AG09319 (cell line): ENCODE measurements around the gene KRTAP10-9.
"Not testable (repeated sequence)": the region's sequence is repeated elsewhere in the genome, so short reads cannot be mapped to it uniquely, and the experiment has no call there.

ENCODE experiments used
- DNase-seq: peaks from one replicate; pipeline ENCODE4 v3.0.0-alpha.2; 2010; ENCODE audit warnings: low read depth; ENCODE audit errors: extremely low read depth
- CTCF ChIP-seq: IDR thresholded peaks from 2 replicates; pipeline ENCODE4 v1.5.1; 2011; ENCODE audit warnings: low read depth, mild to moderate bottlenecking, inconsistent platforms, low read length, moderate library complexity

KRTAP10-9 gene

GRCh38 chr21:44583089-44583799 is 43.6 kb upstream of the KRTAP10-9 start:
- DNase-seq, result no peak
- TF ChIP-seq CTCF, result no peak

GRCh38 chr21:44583800-44584147 is 43.1 kb upstream of the KRTAP10-9 start:
- TF ChIP-seq CTCF, result no peak
- DNase-seq, result no peak

GRCh38 chr21:44585892-44586291 is 41.0 kb upstream of the KRTAP10-9 start:
- TF ChIP-seq CTCF, result no peak
- no peak for DNase-seq

GRCh38 chr21:44589094-44589493 is 37.8 kb upstream of the KRTAP10-9 start:
- no peak for DNase-seq

DNA sequence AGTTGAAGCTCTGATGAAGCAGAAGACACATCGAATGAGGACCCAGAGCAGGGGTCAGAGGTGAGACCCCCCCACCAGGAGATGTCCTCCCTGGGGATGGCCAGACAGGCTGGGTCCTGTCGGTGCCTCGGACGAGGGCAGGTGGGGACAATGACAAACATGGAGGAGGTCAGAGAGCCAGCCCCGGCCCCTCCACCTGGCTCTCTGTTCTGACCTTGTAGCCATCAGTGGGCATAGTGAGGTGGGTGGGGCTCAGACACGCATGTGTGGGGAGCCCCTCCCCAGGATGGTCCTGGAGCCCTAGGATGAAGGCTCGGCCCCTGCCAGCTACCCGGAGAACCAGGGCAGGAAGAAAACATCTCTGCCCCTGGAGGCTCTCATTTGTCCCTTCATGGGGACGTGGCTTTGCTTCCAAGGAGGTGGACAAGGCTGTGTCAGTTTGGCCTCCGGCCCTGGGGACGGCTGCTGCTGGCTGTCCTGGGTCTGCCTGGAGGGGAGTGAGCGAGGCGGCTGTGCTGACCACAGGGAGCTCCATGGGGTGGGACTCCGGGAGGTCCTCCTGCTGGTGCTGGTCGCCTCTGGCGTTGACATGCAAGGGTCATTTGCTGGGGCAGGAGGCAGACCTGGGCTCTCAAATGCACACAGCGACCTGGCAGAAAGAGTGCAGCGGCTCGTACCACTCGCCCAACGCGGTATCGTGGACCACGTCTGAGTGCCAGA is 37.1 kb upstream of the KRTAP10-9 start:
- DNase-seq, result no peak
- TF ChIP-seq CTCF, result no peak

More at GRCh38 chr21:44589094-44589493, 37.8 kb upstream of the KRTAP10-9 start:
- no peak for TF ChIP-seq CTCF

DNA sequence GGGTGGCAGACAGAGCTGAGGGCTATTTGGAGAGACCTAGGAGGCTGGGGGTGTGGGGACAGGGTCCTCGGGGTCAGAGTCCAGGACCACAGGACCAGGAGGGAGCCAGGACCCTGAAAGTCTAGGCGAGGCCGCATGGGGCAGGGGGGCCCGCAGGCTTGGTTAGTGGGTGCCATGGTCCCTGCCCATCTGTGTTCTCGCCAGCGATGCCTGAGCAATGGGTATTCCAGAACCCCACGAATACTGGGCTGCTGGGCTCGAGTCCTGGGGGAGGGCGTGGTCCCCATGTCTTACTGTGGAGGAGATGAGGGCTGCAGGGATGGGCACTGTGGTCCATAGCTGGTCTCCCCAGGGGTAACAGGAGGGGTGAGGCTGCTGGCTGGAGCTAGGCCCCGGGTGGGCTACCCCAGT is 36.6 kb upstream of the KRTAP10-9 start:
- no peak for DNase-seq
- no peak for TF ChIP-seq CTCF

- not testable (repeated sequence) for DNase-seq
These were observed 35.7 kb upstream of the KRTAP10-9 start for GRCh38 chr21:44590897-44591800.

DNA sequence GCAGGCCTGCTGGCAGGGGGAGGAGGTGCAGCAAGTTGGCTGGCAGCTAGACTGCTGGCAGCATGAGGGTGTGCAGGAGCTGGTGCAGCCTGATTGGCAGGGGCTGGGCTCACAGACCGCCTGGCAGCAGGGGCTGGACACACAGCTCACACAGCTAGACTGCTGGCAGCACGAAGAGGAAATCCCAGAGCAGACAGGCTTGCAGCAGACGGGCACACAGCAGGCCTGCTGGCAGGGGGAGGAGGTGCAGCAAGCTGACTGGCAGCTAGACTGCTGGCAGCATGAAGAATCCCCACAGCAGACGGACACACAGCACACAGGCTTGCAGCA is 35.1 kb upstream of the KRTAP10-9 start:
- not testable (repeated sequence) for DNase-seq
